H54 (cell line): ENCODE results near the gene SCN4A.

Source experiments
- DNase-seq: peaks from one replicate; pipeline ENCODE4 v3.0.0; 2011; ENCODE audit warnings: low spot score, mixed read lengths; ENCODE audit not compliant: insufficient read length
- FAIRE-seq: peaks from 3 replicates; lab custom pipeline; 2011; peaks lifted over from hg19 to GRCh38; lab: Jason Lieb, UNC
- POLR2A ChIP-seq: IDR thresholded peaks from 2 replicates; pipeline ENCODE4 v1.6.1; 2011; ENCODE audit warnings: low read depth, mild to moderate bottlenecking, low read length

Gene SCN4A

GRCh38 chr17:63948521-63948920 is 24.2 kb downstream of the SCN4A start:
- TF ChIP-seq POLR2A: no peak
- FAIRE-seq: no peak

DNA sequence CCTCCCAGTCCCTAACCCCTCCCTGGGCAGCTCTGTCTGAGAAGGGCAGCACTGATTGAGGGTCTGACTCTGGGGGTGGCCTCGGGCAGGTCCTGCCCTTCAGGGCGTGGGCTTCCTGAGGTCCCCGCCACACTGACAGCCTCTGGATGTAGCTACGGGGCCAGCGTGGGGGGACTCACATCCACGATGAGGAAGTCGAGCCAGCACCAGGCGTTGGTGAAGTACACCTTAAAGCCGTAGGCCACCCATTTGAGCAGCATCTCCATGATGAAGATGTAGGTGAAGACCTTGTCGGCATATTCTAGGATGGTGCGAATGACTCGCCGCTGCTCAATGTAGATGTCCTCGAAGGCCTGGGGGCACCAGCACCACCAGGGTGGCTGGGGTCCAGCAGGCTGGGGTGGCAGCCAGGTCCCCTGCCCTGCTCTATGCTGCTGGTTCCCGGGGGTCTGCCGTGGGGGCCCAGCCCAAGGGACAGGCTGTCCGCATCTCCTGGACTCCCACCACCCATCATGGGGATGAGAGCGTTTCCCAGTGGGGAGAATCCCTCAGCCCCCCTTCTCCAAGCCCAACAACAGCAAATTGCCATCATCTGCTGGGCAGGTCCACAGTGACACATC is 24.9 kb downstream of the SCN4A start:
- no peak for FAIRE-seq
- TF ChIP-seq POLR2A: no peak
- no peak for DNase-seq

More at GRCh38 chr17:63948521-63948920, 24.2 kb downstream of the SCN4A start:
- DNase-seq: no peak

DNA sequence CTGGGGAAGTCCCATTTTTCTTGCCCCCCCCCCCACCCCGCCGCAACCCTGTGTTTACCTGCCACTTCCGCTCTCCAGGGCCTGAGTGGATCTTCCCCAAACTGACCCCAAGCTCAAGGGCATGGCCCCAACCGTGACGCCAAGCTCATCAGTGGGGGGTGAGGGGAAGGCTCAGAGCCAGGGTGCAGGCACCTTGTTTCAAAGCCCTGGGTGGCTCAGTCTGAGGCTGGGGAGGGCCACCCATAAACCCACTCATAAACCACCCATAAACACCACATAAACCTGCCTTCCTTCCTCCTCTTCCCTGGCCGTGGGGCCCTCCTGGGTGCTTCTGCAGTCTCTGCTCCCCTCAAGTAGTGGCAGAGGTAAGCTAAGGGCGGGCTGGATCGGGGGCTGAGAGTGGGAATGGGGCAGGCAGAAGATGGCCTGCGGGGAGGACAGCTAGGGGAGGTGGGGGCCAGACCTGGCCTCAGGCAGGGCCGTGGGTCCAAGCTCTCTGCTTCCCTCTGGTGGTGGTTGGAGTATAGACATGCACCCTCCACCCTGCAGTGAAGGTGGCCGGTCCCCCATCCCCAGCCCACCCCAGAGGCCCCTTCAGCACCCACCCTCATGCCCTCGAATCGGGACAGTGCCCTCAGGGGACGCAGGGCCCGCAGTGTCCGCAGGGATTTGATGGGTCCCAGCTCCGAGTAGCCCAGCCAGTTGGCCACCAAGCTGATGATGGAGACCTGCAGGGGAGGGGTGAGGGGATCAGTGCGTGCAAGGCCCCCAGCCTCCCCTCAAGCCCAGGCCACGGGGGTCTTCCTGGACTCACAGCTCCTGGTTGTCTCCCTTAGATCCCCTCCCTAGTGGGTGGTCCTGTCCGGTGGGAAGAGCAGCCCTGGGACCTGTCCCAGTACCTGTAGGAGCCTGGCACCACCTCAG is 26.0 kb downstream of the SCN4A start:
- DNase-seq: peak; percentile 92
- no peak for FAIRE-seq
- TF ChIP-seq POLR2A: no peak

GRCh38 chr17:63945784-63946439 is 26.8 kb downstream of the SCN4A start:
- DNase-seq (no peak), FAIRE-seq (no peak)
- no peak for TF ChIP-seq POLR2A

DNA sequence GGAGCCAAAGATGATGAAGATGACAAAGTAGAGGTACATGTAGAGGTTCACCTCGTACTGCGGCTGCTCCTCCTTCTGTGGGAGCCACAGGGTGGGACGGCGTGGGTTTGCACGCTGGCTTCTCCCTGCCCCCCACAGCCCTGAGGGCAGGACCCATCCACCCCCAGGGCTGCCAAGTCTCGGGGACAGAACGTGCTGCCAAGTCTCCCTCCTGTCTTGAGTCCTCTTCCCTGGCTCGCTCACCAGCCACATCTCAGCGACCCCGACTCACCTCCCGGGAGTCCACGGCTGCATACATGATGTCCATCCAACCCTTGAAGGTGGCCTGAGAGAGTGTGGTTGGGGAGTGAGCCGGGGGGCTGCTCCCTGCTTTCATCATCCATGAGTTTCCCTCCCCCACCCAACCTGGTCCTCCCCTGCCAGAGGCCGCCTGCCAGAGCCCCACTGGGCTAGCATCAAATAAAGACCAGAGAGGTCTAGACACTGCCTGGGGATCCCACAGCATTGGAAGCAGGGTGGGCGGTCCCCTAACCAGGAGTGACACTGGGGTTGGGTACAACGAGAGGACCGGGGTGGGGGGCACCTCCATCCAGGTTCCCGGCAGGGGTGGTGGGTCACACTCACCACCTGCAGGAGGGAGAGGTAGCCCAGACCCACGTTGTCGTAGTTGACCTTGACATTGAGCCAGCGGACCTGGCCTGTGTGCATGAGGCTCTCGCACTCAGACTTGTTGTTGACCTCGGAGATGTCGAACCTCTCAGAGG is 27.8 kb downstream of the SCN4A start:
- no peak for TF ChIP-seq POLR2A
- no peak for FAIRE-seq
- DNase-seq: no peak

DNA sequence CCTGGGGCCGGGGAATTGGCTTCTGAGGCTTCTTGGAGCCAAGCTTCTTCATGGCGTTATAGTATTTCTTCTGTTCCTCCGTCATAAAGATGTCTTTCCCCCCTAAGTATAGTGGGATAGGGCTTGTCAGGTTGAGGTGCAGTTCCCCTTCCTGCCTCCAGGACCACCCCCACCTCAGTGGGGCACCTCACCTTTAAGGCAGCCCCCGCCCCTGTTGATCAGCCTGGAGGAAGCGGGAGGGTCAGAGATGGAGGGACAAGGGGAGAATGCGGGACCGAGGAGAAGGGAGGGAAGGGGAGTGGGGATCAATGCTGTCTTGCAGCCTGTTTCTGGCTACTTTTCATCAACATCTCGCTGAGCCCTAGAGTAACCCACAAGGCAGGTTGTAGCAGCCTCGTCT is 29.0 kb downstream of the SCN4A start:
- no peak for TF ChIP-seq POLR2A
- DNase-seq (no peak), FAIRE-seq (no peak)

GRCh38 chr17:63942309-63942985 is 30.3 kb downstream of the SCN4A start:
- TF ChIP-seq POLR2A: no peak
- no peak for FAIRE-seq
- no peak for DNase-seq

DNA sequence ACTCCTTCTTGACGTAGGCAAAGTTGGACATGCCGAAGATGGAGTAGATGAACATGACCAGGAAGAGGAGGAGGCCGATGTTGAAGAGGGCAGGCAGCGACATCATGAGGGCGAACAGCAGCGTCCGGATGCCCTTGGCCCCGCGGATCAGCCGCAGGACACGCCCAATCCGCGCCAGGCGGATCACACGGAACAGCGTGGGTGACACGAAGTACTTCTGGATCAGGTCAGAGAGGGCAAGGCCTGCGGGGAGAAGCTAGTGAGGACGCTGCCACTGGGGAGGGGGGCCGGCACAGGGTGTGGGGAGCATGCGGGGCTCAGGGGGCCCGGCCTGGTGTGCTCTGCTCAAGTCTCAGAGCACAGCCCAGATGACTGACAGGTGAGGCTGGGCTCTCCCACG is 31.0 kb downstream of the SCN4A start:
- TF ChIP-seq POLR2A: no peak
- FAIRE-seq (no peak), DNase-seq (no peak)

DNA sequence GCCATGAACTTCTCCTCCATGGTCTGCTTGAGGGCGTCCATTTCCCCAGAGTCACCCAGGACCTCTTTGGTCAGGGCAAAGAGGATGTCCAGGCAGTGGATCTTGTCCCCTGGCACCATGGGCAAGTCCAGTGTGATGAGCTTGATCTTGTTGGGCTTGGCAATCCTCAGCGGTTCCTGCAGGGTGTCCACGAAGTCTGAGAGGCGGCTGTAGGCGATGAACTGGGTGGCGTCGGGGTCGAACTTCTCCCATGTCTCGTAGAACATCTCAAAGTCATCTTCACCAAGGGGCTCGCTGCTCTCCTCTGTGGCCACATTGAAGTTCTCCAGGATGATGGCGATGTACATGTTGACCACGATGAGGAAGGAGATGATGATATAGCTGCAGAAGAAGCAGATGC is 31.6 kb downstream of the SCN4A start:
- no peak for DNase-seq
- no peak for FAIRE-seq
- TF ChIP-seq POLR2A: no peak

GRCh38 chr17:63940584-63940983 is 32.1 kb downstream of the SCN4A start:
- no peak for TF ChIP-seq POLR2A
- no peak for DNase-seq
- no peak for FAIRE-seq

GRCh38 chr17:63939884-63940283 is 32.8 kb downstream of the SCN4A start:
- DNase-seq (no peak), FAIRE-seq (no peak)
- TF ChIP-seq POLR2A: no peak

- FAIRE-seq (no peak), DNase-seq (no peak)
- no peak for TF ChIP-seq POLR2A
Measured at GRCh38 chr17:63939401-63939800, 33.3 kb downstream of the SCN4A start.

GRCh38 chr17:63937920-63938319 is 34.8 kb downstream of the SCN4A start:
- FAIRE-seq (no peak), DNase-seq (no peak)
- no peak for TF ChIP-seq POLR2A
